ENCODE results near the gene SNX8. TPM values are rescaled to one million over a fixed set of nuclear protein-coding genes. Genes with fewer than 3 reads are reported as not detected.
A peak's percentile ranks its signal among the peaks of the same experiment; 100 is the strongest.
"Not testable (repeated sequence)": the region's sequence is repeated elsewhere in the genome, so short reads cannot be mapped to it uniquely, and the experiment has no call there.

SNX8 gene
- total RNA-seq, 2 experiments from 2014 or later = 31.7 to 36.8 TPM

DNA sequence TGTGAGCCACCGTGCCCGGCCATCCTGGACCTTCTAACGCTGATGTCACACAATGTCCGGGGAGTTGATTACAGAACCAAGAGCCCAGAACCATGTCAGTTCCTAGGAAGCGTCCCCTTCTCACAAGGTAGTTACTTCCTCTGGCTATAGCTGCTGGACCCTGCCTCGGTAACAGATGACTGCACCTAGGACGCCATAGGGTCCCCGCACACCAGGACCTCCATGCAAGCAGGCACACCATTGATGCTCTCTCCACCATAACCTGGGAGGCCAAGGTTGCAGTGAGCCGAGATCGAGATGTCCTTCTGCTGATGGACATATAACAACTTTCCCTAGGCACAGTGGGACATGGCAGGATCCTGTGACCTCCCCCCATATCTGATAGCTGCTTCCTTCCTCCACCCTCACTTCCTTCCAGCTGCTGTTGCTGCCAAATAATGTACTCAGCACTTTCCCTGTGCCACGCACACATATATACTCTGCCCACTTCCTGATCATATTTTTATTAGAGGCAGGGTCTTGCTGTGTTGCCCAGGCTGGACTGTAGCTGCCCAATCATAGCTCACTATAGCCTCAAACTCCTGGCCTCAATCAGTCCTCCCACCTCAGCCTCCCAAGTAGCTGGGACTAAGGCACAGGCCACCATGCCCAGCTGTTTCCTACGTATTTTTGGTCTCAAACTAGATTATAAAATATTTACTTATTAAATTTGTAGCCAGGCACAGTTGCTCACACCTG is 3.5 kb upstream of the SNX8 start:
- ATAC-seq (no peak), DNase-seq (no peak)
- no peaks in the 10 kb centered on the region for H3K36me3 Mint-ChIP-seq (ENCODE audit: low read depth)
- CTCF ChIA-PET = interaction anchor here (1.2 to 1.3 kb wide), 2 partner anchors 30 to 122 kb away, joined by 3 to 4 read pairs; no protein-coding TSS in a partner anchor
- H3K27me3 Mint-ChIP-seq = no peaks in the 10 kb centered on the region
- peaks cover 4% of the 10 kb centered on the region for H3K4me1 Mint-ChIP-seq (ENCODE audit: low read depth)
- TF ChIP-seq, protein P1, sequence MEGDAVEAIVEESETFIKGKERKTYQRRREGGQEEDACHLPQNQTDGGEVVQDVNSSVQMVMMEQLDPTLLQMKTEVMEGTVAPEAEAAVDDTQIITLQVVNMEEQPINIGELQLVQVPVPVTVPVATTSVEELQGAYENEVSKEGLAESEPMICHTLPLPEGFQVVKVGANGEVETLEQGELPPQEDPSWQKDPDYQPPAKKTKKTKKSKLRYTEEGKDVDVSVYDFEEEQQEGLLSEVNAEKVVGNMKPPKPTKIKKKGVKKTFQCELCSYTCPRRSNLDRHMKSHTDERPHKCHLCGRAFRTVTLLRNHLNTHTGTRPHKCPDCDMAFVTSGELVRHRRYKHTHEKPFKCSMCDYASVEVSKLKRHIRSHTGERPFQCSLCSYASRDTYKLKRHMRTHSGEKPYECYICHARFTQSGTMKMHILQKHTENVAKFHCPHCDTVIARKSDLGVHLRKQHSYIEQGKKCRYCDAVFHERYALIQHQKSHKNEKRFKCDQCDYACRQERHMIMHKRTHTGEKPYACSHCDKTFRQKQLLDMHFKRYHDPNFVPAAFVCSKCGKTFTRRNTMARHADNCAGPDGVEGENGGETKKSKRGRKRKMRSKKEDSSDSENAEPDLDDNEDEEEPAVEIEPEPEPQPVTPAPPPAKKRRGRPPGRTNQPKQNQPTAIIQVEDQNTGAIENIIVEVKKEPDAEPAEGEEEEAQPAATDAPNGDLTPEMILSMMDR (IDR thresholded peaks at IDR 0.05) = no peak
- H3K27ac Mint-ChIP-seq = no peak overlapping the region
- no peak overlapping the region for H3K4me3 Mint-ChIP-seq
- intact Hi-C loops (cut with micrococcal nuclease) = no loop called here
- POLR2A ChIA-PET = no interaction called here
- H3K9me3 Mint-ChIP-seq = no peaks in the 10 kb centered on the region

DNA sequence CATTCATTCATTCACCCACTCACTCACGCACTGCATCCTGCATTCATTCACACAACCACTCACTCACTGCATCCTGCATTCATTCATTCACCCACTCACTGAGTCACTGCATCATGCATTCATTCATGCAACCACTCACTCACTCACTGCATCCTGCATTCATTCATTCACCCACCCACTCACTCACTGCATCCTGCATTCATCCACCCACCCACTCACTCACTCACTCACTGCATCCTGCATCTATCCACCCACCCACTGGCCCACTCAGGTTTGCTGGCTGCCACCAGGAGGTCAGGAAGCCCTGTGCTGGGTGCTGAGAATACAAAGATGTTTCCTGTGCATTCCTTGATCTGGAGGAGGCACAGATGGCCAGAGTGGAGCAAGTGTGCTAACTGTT is 2.3 kb upstream of the SNX8 start:
- Mint-ChIP-seq H3K4me1 (ENCODE audit: low read depth) (peaks cover 14% of the 10 kb centered on the region), H3K36me3 (ENCODE audit: low read depth) (peaks cover 2% of the 10 kb centered on the region), H3K4me3 (no peak overlapping the region), H3K27ac (no peak overlapping the region), H3K27me3 (no peaks in the 10 kb centered on the region), H3K9me3 (no peaks in the 10 kb centered on the region)
- POLR2A ChIA-PET = no interaction called here
- ATAC-seq = no peak
- CTCF ChIA-PET = no interaction called here
- DNase-seq = no peak
- TF ChIP-seq, protein P1 (IDR thresholded peaks at IDR 0.05) = no peak
- intact Hi-C loops (cut with micrococcal nuclease) = no loop called here

DNA sequence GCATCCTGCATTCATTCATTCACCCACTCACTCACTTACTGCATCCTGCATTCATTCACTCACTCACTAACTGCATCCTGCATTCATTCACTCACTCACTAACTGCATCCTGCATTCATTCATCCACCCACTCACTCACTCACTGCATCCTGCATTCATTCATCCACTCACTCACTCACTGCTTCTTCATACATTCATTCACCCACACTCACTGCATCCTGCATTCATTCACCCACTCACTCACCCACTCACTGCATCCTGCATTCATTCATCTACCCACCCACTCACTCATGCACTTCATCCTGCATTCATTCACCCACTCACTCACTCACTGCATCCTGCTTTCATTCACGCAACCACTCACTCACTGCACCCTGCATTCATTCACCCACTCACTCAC is 1.5 kb upstream of the SNX8 start:
- ChIA-PET POLR2A (no interaction called here), CTCF (no interaction called here)
- ATAC-seq (no peak), DNase-seq (no peak)
- no peak overlapping the region for H3K4me3 Mint-ChIP-seq
- peaks cover 14% of the 10 kb centered on the region for H3K4me1 Mint-ChIP-seq (ENCODE audit: low read depth)
- no peaks in the 10 kb centered on the region for H3K27me3 Mint-ChIP-seq
- TF ChIP-seq, protein P1 (IDR thresholded peaks at IDR 0.05) = no peak
- H3K9me3 Mint-ChIP-seq = no peaks in the 10 kb centered on the region
- intact Hi-C loops (cut with micrococcal nuclease) = no loop called here
- H3K36me3 Mint-ChIP-seq (ENCODE audit: low read depth) = peaks cover 2% of the 10 kb centered on the region
- H3K27ac Mint-ChIP-seq = no peak overlapping the region

DNA sequence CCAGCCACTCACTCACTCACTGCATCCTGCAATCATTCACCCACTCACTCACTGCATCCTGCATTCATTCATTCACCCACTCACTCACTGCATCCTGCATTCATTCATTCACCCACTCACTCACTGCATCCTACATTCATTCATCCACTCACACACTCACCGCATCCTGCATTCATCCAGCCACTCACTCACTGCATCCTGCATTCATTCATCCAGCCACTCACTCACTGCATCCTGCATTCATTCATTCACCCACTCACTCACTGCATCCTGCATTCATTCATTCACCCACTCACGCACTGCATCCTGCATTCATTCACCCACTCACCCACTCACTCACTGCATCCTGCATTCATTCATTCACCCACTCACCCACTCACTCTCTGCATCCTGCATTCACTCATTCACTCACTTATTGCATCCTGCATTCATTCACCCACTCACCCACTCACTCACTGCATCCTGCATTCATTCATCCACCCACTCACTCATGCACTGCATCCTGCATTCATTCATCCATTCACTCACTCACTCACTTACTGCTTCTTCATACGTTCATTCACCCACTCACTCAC is 802 bp upstream of the SNX8 start:
- H3K9me3 Mint-ChIP-seq; intact Hi-C loops (cut with micrococcal nuclease); DNase-seq; H3K36me3 Mint-ChIP-seq (ENCODE audit: low read depth); H3K27me3 Mint-ChIP-seq; H3K4me3 Mint-ChIP-seq; ATAC-seq; POLR2A ChIA-PET; H3K27ac Mint-ChIP-seq; CTCF ChIA-PET: not testable (repeated sequence)
- H3K4me1 Mint-ChIP-seq (ENCODE audit: low read depth) = peaks cover 14% of the 10 kb centered on the region

DNA sequence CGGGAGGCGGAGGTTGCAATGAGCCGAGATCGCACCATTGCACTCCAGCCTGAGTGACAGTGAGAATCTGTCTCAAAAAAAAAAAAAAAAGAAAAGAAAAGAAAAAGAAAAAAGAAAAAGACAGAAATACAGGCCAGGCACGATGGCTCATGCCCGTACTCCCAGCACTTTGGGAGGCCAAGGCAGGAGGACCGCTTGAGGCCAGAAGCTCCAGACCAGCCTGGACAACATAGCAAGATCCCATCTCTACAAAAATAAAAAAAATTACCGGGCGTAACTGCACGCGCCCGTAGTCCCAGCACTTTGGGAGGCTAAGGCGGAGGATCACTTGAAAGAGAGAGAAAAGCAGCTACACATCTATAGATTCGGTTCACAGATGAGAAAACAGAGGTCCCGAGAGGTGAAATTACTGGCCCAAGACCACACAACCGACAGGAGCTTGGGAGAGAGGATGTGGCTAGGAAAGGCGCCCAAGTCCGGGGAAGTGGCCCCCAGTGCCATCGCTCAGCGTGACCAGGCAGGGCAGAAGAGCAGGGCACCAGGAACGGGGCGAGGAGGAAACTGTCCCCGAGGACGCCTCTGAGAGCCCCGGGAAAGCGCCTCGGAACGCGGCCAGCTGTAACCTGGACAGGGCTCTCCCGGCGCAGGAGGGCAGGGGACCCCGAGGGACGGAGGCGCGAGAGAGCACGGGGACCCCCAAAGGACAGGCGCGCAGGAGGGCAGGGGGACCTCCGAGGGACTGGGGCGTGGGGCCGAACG is 612 bp downstream of the SNX8 start:
- ATAC-seq = peak; percentile 5
- TF ChIP-seq, protein P1 (IDR thresholded peaks at IDR 0.05) = no peak
- H3K27me3 Mint-ChIP-seq = no peaks in the 10 kb centered on the region
- H3K9me3 Mint-ChIP-seq = no peaks in the 10 kb centered on the region
- H3K36me3 Mint-ChIP-seq (ENCODE audit: low read depth) = peaks cover 2% of the 10 kb centered on the region
- POLR2A ChIA-PET = interaction anchor here (1.0 to 1.6 kb wide), 3 partner anchors 13 to 74 kb away, joined by 3 to 5 read pairs (median 4); partner anchors contain the start of gene EIF3B
- intact Hi-C loops (cut with micrococcal nuclease) = no loop called here
- no peak overlapping the region for H3K4me3 Mint-ChIP-seq
- peak; percentile 13 for DNase-seq
- H3K4me1 Mint-ChIP-seq (ENCODE audit: low read depth) = peaks cover 14% of the 10 kb centered on the region
- H3K27ac Mint-ChIP-seq = peak overlapping the region; percentile 78
- CTCF ChIA-PET = no interaction called here

All from activated CD8-positive, alpha-beta T cell treated with anti-CD3 and anti-CD28 coated beads for 36 hours (primary cell).